HK-2 (cell line): ENCODE results near the gene DNAJC15.
A peak's percentile ranks its signal among the peaks of the same experiment; 100 is the strongest.
"Not testable (repeated sequence)": the region's sequence is repeated elsewhere in the genome, so short reads cannot be mapped to it uniquely, and the experiment has no call there.

Source experiments
- DNase-seq: peaks from one replicate; pipeline ENCODE4 v3.0.0-alpha.2; 2018; ENCODE audit not compliant: unreplicated experiment

DNAJC15 gene

DNA sequence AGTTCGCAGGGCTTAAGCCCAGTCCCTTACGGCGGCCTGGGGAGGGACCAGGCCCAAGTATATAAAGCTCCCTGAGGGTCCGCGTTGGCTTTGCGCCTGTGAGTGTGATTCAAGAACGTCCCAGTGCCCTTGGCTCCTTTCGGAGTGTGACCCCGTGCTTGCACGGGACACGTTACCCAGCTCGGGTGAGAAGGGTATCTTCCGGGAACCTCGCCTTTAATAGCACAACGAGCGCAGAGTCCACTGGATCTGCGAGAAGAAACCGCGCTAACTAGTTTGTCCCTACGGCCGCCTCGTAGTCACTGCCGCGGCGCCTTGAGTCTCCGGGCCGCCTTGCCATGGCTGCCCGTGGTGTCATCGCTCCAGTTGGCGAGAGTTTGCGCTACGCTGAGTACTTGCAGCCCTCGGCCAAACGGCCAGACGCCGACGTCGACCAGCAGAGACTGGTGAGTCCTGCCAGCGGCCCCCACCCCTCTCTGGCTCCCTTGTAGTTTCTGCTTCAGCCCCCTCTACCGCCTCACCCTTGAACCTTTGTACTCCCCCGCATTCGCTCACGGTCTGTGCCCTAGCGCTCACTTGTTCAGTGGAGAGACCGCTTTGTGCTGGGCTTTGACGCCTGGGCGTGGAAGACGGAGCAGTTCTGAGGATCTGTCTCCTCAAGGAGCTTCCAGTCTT lies at the start of gene DNAJC15:
Gene DNAJC15, plus strand, starts transcription at position 298 of the 675 bp plus-strand sequence. Its CDS starts 41 bp downstream, at position 339.
- no peak for DNase-seq

DNA sequence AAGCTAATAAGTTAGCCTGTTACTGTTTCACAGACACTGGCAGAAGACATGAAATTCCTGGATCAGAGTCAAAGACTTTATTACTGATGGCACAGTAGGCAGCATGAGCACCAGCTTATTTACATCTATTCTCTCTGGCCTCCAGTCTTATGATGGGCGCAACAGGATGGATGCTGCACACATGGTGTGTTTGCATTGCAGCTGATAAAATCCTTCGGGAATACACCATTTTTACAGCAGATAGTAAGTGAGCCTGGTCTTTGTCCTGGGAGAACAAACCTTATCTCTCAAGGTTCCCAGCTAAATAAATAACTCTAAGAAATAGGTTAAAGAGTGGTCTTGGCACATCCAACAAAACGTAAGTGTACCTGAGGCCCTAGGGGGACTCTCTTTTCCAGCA lies 47.3 kb upstream of the DNAJC15 start:
- no peak for DNase-seq

DNA sequence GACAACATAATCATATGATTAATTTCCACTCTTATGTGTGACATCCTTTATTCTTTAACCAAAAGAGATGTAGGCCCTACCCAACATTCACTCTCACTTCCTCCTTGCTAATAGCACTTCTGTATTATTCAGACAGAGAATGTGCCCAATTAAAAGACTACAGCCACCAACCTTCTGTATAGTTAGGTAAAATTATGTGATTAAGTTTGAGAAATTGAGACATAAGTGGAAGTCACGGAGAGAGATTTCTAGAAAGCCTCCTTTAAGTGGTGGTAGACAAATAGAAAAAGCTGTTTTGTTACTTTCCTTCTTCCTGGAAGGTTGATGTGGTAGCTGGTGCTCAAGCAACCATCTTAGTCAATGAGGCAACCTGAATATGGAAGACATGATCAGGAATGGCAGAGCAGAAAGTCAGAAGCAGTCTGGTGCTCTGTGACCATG lies 46.1 kb upstream of the DNAJC15 start:
- DNase-seq = no peak

DNA sequence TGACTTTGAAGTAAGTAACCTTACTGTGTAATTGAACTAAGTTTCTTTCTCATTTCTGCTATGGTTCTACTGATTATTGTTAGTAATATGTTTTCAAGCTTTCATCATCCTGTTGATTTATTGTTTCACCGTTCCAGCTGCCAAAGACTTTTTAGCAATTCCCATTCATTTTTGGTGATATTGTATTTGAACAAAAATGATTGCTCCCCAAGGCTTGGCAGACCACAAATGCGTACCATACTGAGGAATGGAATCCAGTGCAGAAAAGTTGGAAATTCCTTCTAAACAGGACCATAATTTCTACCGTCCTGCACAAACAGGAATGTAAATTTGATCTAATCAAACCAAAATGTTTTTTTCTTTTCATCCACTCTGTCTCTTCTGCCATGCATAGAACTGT lies 42.1 kb upstream of the DNAJC15 start:
- no peak for DNase-seq

DNA sequence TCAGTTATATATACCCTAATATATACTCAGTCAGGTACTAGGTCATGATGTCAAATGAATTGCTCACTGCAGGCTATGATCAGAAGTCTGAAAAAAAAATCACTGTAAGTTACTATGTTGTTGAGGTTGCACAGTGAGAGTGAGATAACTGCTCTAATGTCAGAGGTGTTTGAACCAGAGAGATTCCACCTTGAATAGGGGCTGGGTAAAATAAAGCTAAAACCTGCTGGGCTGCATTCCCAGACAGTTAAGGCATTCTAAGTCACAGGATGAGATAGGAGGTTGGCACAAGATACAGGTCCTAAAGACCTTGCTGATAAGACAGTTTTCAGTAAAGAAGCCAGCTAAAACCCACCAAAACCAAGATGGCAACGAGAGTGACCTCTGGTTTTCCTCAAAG lies 41.5 kb upstream of the DNAJC15 start:
- no peak for DNase-seq

DNA sequence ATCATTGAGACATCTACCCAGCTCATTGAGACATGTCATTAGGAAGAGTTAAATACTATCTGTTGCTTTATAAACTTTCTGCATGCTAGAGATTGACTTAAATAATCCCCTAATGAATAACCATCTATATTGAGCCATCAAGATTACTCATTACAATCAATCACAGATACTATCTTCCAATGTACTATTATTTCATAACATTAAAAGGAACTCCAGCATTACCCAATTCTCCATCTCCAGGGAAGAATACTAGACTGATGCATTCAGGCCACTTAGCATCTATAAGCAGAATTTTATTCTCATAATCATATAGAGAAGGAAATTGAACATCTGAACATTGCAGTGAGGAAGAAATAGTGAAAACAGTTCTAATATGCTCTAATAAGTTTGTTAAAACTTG lies 39.4 kb upstream of the DNAJC15 start:
- DNase-seq = no peak

DNA sequence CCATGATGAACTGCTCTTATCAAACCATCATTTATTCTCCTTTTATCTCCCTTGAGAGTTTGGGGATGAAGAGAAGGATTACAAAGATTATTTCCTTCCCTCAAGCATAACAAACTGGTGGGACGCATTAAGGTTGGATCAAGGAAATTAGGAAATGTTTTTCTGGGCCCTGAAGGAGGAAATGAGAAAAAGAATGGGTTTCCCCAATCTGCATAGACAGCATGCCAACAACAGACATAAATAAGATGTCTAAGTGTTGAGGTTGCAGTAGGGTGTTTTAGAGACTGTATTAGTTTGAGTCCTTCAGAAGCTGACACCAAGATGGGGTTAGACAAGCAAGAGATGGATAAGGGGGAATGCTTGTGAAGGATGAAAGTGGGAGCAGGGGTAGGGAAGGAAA lies 38.7 kb upstream of the DNAJC15 start:
- DNase-seq = no peak

DNA sequence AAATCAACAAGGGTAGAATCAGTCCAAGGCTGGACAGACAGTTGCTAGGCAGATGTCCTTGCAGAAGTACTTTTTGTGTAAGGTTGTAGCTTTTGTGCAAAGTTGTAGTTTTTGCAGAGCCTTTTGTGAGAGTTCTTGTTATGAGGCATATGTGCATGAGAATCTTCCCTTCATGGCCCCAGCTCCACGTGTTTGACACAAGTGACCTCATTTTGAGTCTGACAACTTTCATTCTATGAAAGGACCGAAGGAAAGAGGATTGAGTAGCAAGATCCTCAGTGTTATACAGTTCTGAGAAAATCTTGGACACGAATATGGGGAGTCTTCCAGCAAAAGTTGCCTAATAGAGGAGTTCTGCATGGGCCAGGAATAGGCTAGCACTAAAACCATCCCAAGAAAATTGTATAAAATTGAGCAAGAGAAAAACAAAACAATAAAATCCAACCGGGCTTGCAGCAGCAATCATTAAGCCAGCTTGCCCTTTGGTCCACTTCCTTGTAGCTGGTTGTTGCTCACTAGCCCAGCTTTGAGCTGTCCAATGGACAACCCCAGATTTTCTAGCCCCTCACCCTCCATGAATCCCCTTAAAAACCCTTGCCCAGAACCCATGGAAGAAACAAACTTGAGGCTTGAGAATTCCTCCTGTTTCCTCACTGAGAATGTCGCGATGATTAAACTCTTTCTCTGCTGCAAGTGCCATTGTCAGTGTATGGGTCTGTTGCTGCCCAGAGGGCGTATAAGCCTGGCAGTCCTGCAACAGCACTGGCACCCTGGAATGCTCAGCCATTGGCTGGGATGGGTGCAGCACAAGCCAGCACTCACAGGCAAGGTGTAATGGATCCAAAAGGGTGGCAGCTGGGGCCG lies 37.8 kb upstream of the DNAJC15 start:
- no peak for DNase-seq

DNA sequence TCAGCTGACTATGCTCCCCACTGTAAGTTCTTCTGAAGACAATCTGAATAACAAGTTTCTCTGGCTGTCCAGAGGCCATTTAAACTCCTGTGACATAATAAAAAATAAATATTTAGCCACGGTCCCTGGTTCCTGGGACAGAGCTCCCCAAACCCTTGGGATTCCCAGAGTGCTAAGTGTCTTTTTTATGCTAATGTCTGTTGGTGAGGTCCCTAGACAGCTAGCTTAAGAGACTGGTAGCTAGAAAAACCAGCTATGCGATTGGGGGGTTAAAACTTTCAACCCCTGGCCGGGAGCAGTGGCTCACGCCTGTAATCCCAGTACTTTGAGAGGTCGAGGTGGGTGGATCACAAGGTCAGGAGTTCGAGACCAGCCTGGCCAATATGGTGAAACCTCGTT lies 37.2 kb upstream of the DNAJC15 start:
- DNase-seq = no peak

DNA sequence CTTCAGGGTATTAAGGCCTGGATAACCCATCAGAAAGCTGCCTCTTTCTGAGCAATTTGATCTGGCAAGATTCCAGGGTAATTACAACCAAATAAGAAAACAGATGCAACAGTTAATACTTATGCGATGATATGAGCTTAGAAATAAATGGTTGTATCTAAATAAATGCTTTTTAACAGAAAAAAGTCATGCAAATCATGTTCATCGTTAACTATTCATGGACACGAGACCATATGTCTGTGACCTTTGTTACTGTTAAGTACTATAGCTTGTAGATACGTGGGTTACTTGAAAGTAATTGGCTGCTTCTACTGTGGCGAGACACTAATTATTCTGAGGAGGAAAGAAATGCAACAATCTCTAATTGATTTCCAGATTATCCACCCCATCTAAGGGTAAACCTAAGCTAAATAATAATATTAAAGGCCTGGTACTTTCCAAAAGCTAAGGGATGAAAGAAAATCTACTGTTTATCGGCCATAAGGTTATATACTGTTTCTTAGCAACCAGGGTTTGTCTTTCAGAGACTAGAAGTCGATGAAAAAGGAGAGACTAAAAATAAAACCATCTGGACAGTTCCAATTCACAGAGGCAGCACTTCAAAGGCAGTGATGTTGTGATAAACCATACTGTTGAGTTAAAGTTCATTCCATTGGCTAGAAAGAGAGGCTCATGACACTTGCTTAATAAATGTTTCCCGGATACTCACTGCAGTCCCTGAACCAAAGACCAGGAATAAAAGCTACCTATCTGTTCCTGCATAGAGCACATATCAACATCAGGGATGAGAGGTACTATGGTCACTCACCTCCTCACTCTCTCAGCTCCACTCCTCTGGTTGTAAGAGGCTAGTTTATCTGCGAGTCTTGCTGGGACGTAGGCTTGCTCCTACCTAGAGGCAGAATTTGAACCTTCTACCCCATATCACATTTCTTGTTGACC lies 32.8 kb upstream of the DNAJC15 start:
- no peak for DNase-seq

DNA sequence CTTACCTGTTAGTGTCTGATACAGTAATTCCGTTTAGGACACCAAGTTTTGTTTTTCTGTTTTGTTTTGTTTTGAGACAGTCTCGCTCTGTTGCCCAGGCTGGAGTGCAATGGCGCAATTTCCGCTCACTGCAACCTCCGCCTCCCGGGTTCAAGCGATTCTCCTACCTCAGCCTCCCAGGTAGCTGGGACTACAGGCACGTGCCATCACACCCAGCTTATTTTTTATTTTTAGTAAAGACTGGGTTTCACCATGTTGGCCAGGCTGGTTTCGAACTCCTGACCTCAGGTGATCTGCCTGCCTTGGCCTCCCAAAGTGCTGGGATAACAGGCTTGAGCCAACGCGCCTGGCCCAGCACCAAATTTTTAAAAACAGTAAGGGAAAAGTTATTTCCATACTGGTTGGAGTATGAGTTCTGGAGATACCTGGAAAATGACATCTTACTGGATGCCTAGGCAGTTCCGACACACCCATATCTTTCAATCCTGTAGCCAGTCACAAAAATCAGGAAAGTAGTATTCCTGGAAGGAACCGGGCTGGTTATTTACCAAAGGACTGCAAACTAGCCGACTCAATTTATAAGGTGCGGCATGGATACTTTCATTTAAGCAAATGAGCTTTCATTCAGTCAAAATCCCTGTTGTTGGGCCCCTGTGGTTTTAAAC lies 32.0 kb upstream of the DNAJC15 start:
- not testable (repeated sequence) for DNase-seq

DNA sequence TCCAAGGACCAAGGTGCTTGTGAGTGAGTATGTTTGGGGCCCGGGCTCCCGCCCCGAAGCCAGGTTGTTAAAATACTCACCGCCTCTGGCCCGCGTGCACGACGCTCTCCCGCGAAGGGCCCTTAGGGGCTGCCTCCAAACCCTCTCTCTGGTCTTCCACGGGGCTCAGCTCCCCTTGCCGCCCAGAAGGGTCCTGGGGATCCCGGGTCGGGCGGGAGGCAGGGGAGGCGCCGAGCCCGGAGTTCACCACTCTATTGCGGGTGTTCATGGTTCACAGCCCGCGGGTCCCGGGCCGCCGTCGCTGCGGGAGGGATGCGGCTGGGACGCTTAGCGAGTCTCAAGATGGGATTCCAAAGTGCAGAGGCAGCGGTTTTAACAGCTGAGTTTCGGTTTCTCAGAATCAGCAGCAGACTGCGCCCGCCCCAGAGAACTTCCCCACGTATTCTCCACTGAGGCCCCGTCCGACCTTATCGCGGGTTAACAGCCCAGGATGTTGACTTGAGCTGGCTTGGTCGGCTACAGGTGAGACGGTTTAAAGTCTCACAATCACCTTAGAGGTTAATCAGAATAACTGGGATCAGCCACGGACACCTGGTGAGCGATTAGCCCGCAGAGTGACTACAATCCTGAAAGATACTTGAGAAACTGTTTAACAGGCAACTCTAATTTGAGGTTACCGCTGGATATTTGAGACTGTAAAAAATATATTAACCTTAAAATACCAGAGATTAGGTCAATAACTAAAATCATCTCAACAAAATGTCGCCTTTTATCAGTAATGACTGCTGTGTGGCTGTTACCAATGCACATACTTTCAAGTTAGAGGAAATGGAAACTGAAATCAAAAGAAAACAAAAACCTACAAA lies 31.3 kb upstream of the DNAJC15 start, which contains the start of gene EPSTI1:
Gene EPSTI1, minus strand, starts transcription at position 344 of the 866 bp plus-strand sequence. Its CDS starts 76 bp downstream, at position 268.
- peak; percentile 24 for DNase-seq

DNA sequence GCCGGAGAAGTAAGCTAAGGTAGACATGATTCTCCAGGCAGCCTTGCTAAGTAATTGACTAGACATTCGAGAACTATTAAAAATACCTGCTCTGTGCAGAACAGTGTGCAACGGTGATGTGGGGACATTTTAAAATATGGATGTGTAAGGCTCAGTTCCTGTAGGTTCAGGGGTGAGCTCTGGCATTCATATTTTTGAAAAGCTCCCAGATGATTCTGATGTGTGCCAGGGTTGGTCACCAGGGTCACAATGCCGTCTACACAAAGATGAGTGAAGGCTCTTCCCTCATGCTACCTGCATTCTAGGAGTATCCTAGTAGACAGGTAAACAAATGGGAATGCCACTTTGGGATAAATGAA lies 30.6 kb upstream of the DNAJC15 start:
- DNase-seq = no peak

DNA sequence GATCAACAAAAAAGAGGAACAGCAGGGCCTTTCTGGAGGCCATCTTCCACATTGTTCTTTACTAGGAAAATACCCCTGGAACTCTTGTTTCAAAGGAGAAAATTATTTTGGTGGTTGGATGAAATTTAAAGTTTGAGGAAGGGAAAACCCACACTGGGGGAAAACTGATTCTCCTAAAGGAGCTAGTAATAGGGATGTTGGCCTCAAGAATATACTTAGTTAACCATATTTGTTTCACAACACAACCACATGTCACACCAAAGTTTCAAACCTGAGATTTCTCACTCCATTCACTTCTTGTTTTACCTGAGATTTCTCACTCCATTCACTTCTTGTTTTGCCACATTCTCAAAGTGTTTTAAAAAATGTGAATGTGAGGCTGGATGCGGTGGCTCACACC lies 28.5 kb upstream of the DNAJC15 start:
- no peak for DNase-seq

DNA sequence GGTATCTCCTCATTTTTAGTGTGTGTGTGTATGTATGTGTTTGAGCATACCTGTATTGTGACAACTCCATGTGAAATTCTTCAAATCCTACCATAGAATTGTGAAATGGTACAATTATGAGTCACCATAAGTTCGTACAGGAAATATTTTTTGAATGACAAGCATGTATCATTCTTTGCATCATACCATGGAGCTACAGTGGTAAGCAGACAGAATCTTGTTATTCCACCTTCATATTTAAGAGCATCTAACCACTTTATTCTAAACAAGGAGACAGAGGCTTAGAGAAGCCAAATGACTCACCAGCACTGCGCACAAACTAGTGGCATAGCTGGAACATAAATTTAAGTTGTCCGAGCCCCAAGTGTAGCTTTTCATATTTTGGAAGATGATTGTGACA lies 26.8 kb upstream of the DNAJC15 start:
- DNase-seq = no peak

DNA sequence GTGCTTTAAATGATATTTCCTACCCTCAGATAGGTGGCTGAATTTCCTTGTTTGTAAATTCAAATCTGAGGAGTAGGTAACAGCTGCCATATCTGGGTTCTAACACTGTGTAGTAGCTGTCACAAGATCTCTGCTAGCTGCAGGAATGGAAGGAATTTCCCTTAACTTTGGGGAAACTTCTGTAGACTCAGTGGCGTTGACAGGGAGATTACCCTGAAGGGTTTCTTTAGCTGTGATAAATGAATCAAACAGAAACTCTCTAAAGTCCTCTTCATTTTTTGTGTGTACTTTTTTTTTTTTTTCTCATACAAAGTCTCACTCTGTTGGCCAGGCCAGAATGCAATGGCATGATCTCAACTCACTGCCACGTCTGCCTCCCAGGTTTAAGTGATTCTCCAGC lies 26.0 kb upstream of the DNAJC15 start:
- DNase-seq = no peak

DNA sequence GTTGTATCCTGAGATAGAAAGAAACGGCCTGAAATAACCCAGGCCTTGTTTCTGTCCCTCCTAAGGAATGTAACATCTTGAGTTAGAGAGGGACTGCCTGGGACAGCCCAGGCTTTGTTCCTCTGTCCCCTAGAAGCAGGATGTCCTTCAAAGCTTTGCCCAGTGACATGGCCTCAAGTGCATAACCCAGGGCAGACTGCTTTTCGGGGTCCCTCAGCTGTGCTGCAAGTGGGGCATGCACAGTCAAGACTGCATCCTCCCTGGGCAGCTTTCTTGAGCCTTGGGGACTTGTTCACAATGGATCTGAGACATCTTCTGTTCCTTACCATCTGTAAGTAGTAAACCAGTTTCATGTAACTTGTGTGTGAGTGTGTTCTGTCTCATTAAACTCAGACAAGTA lies 23.9 kb upstream of the DNAJC15 start:
- no peak for DNase-seq

DNA sequence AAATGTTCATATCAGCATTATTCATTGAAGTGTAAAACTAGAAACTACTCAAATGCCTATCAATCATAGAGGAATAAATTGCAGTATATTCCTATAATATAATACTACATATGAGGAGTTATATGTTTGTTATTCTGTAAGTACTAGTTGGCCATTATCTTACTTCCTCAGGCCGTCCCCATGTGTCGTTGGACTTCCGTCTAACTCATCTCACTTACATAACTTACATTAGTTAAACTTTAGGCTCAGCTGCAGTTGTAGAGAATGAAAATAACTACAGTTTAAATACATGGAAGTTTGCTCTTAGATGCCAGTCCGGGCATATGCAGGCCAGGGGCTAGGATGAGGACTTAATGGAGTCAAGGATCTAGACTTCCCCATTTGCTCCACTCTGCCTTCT lies 22.7 kb upstream of the DNAJC15 start:
- DNase-seq = no peak

DNA sequence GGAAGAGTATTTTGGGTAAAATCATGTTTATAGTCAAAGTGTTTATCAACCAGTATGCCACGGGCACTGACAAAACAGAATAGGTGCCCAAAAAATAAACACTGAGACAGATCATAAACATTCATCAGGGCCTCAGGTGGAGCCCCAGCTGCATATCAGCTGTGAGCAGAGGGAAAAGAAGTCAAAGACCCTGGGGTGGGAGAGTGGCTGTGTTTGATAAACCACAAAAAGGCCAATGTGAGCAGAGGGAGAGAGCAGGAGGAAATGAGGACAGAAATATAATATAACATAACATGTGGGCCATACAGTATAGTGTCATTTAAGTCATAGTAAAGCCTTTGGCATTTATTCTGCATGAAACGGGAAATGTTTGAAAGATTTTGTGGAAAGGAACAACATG lies 21.4 kb upstream of the DNAJC15 start:
- DNase-seq = no peak

DNA sequence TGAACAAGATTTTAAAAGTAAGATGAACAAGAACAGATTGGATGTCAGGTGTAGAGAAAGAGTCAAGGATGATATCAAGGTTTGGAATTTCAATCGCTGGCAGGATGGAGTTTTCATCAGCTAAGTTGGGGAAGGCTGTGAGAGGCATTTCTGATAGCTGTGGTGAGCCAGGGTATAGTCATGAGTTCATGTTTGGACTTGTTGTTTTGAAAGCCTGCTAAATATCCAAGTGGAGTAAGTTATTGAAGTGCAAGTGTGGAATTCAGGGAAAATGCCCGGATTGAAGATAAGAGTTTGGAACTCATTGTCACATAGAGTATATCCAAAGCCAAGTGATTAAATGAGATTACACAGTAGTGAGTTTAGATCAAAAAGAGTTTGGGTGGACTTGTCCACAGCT lies 20.4 kb upstream of the DNAJC15 start:
- DNase-seq = no peak

DNA sequence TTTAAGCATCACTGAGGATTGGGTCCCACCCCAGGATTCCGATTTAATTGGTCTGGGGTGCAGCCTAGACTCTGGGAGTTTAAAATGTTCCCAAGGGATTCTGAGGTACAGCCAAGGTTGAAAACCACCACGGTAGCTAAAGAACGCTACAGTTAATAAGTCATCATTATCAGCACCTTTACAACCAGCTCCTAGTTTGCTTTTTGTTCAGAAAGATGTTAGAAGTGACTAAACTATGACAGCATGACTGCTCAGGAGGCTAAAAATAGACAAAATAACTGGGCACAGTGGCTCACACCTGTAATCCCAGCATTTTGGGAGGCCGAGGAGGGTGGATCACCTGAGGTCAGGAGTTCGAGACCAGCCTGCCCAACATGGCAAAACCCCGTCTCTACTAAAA lies 19.7 kb upstream of the DNAJC15 start:
- no peak for DNase-seq
